H9 (cell line): ENCODE measurements around the gene JAK1. TPM values are rescaled to one million over a fixed set of nuclear protein-coding genes. Genes with fewer than 3 reads are reported as not detected.

Experiments
- DNase-seq: peaks from one replicate; pipeline ENCODE4 v3.0.0-alpha.2; 2017
- H2AFZ ChIP-seq: one replicate; pipeline ENCODE4 v1.6.1; 2013; ENCODE audit warnings: mild to moderate bottlenecking, low read length, control low read depth, moderate library complexity
- H2AK5ac ChIP-seq: 2 replicates; pipeline ENCODE4 v1.6.1; 2013; ENCODE audit warnings: low read length, control low read depth, mixed read lengths; ENCODE audit not compliant: insufficient read length
- H2BK120ac ChIP-seq: one replicate; pipeline ENCODE4 v1.6.1; 2013; ENCODE audit warnings: low read depth, mild to moderate bottlenecking, low read length, control low read depth, inconsistent platforms; ENCODE audit not compliant: poor library complexity, severe bottlenecking
- H2BK12ac ChIP-seq: 2 replicates; pipeline ENCODE4 v1.6.1; 2013; ENCODE audit warnings: low read length, control low read depth, mixed read lengths, low read depth; ENCODE audit not compliant: insufficient read length
- H2BK15ac ChIP-seq: 2 replicates; pipeline ENCODE4 v1.6.1; 2013; ENCODE audit warnings: low read depth, low read length, control low read depth
- H2BK20ac ChIP-seq: one replicate; pipeline ENCODE4 v1.6.1; 2013; ENCODE audit warnings: low read depth, mild to moderate bottlenecking, low read length, control low read depth, inconsistent platforms; ENCODE audit not compliant: poor library complexity, severe bottlenecking
- H2BK5ac ChIP-seq: 2 replicates; pipeline ENCODE4 v1.6.1; 2013; ENCODE audit warnings: low read length, control low read depth, mixed read lengths; ENCODE audit not compliant: insufficient read length
- H3K14ac ChIP-seq: 2 replicates; pipeline ENCODE4 v1.6.1; 2013; ENCODE audit warnings: low read length, control low read depth; ENCODE audit not compliant: insufficient read depth
- H3K18ac ChIP-seq: 2 replicates; pipeline ENCODE4 v1.6.1; 2013; ENCODE audit warnings: low read depth, mild to moderate bottlenecking, mixed read lengths, low read length, control low read depth; ENCODE audit not compliant: insufficient read length
- H3K23ac ChIP-seq: 2 replicates; pipeline ENCODE4 v1.6.1; 2013; ENCODE audit warnings: low read length, control low read depth, mixed read lengths, low read depth; ENCODE audit not compliant: insufficient read length
- H3K23me2 ChIP-seq: 2 replicates; pipeline ENCODE4 v1.6.1; 2013; ENCODE audit warnings: low read depth, mild to moderate bottlenecking, mixed read lengths, low read length, control low read depth; ENCODE audit not compliant: insufficient read length, poor library complexity, severe bottlenecking
- H3K27ac ChIP-seq: 2 replicates; pipeline ENCODE4 v1.5.1; 2013; ENCODE audit warnings: low read length, control low read depth, mixed read lengths, low read depth; ENCODE audit not compliant: insufficient read length
- H3K27me3 ChIP-seq: 2 replicates; pipeline ENCODE4 v1.6.1; 2013; ENCODE audit warnings: low read length, control low read depth, inconsistent platforms; ENCODE audit not compliant: insufficient read depth
- H3K4ac ChIP-seq: 2 replicates; pipeline ENCODE4 v1.6.1; 2013; ENCODE audit warnings: low read depth, mild to moderate bottlenecking, control low read depth, inconsistent platforms, low read length, moderate library complexity
- H3K4me1 ChIP-seq: 2 replicates; pipeline ENCODE4 v1.6.1; 2013; ENCODE audit warnings: low read length, control low read depth, inconsistent platforms; ENCODE audit not compliant: insufficient read depth
- H3K4me2 ChIP-seq: 2 replicates; pipeline ENCODE4 v1.6.1; 2013; ENCODE audit warnings: low read length, control low read depth, mixed read lengths; ENCODE audit not compliant: insufficient read length, insufficient read depth
- H3K56ac ChIP-seq: 2 replicates; pipeline ENCODE4 v1.6.1; 2013; ENCODE audit warnings: low read depth, mild to moderate bottlenecking, mixed read lengths, low read length, control low read depth; ENCODE audit not compliant: insufficient read length
- H3K79me1 ChIP-seq: 2 replicates; pipeline ENCODE4 v1.6.1; 2013; ENCODE audit warnings: low read depth, mild to moderate bottlenecking, moderate library complexity, low read length, control low read depth, inconsistent platforms; ENCODE audit not compliant: insufficient read depth, poor library complexity, severe bottlenecking
- H3K79me2 ChIP-seq: 2 replicates; pipeline ENCODE4 v1.6.1; 2013; ENCODE audit warnings: low read length, control low read depth, inconsistent platforms; ENCODE audit not compliant: insufficient read depth
- H3K9ac ChIP-seq: 2 replicates; pipeline ENCODE4 v1.6.1; 2013; ENCODE audit warnings: low read length, control low read depth, mixed read lengths; ENCODE audit not compliant: insufficient read length; ENCODE audit errors: extremely low read depth
- H3K9me3 ChIP-seq: one replicate; pipeline ENCODE4 v1.6.1; 2013; ENCODE audit warnings: low read depth, low read length, inconsistent platforms; ENCODE audit not compliant: control insufficient read depth
- H3T11ph ChIP-seq: one replicate; pipeline ENCODE4 v1.6.1; 2013; ENCODE audit warnings: mild to moderate bottlenecking, low read length, control low read depth, inconsistent platforms
- H4K20me1 ChIP-seq: one replicate; pipeline ENCODE4 v1.6.1; 2013; ENCODE audit not compliant: control insufficient read depth, insufficient read length, insufficient read depth
- H4K5ac ChIP-seq: 2 replicates; pipeline ENCODE4 v1.6.1; 2013; ENCODE audit warnings: low read depth, mild to moderate bottlenecking, mixed read lengths, low read length, control low read depth; ENCODE audit not compliant: insufficient read length
- H4K8ac ChIP-seq: replicated peaks from 2 replicates; pipeline ENCODE4 v1.6.1; 2013; ENCODE audit warnings: low read length, control low read depth, mixed read lengths, low read depth; ENCODE audit not compliant: insufficient read length
- H4K91ac ChIP-seq: 2 replicates; pipeline ENCODE4 v1.6.1; 2013; ENCODE audit warnings: low read depth, mild to moderate bottlenecking, moderate library complexity, mixed read lengths, low read length, control low read depth; ENCODE audit not compliant: insufficient read length
- H3K27ac Mint-ChIP-seq, 3 experiments: 2 replicates in 2 of 3; 3 replicates in 1 of 3; pipeline ENCODE4 v1.8.0; 2020 to 2021; ENCODE audit warnings: mixed read lengths in 3 of 3, mild to moderate bottlenecking in 1 of 3, moderate library complexity in 1 of 3
- H3K27me3 Mint-ChIP-seq: 2 replicates; pipeline ENCODE4 v1.8.0; 2021; ENCODE audit warnings: low read depth, mild to moderate bottlenecking, moderate library complexity, mixed read lengths
- H3K36me3 Mint-ChIP-seq, 3 experiments: 2 replicates in 2 of 3; 3 replicates in 1 of 3; pipeline ENCODE4 v1.8.0; 2020 to 2021; ENCODE audit warnings: low read depth in 3 of 3, mixed read lengths in 3 of 3; ENCODE audit not compliant: insufficient read depth in 1 of 3
- H3K4me1 Mint-ChIP-seq, 2 experiments: 2 replicates each; pipeline ENCODE4 v1.8.0; 2020; ENCODE audit warnings: mixed read lengths in 2 of 2
- H3K4me3 Mint-ChIP-seq, 2 experiments: 2 replicates in 1 of 2; 3 replicates in 1 of 2; pipeline ENCODE4 v1.8.0; 2020 to 2021; ENCODE audit warnings: mild to moderate bottlenecking in 2 of 2, mixed read lengths in 2 of 2, moderate library complexity in 1 of 2
- H3K9me3 Mint-ChIP-seq, 2 experiments: 2 replicates in 1 of 2; 3 replicates in 1 of 2; pipeline ENCODE4 v1.8.0; 2020; ENCODE audit warnings: mild to moderate bottlenecking in 2 of 2, mixed read lengths in 2 of 2, moderate library complexity in 1 of 2
- WGBS: extraction: QIAGEN DNeasy Blood & Tissue Kit; methylation state at CpG from one replicate; pipeline ENCODE4 v1.1.7; 2013; ENCODE audit warnings: missing lambda C conversion rate, low lambda C conversion rate, mixed read lengths; ENCODE audit not compliant: insufficient read length; ENCODE audit errors: extremely low coverage; 5-methylcytosine and 5-hydroxymethylcytosine counted together
- total RNA-seq: library from RNA; stranded (reverse); gene quantifications from 2 replicates; pipeline ENCODE4 v1.2.1, GENCODE V29; 2021
- TF ChIP-seq, protein P1 (sequence below): fragments of 200-600 bp; sonication (generic); conservative IDR thresholded peaks from 3 replicates; pipeline ENCODE4 v1.8.0; 2021; ENCODE audit warnings: antibody characterized with exemption, mild to moderate bottlenecking

Gene JAK1
- total RNA-seq, 1 experiment from 2014 or later: 12.8 TPM

DNA sequence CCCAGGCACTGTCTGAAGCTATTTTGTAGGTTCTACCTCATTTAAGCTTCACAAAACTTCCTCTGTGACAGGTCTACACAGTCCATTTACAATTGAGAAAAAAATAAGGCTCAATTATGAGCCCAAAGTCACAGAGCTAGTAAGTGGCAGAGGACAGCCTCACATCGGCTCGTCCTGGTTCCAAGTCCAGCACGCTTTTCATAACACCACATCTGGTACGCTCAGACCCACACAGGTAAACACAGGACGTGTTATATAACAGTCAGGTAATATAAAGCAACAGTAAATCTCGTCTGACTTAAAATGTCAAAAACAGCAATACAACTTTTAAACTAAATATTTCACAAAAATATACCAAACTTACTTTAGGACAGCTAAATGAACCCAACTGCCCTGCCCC is 13.1 kb downstream of the JAK1 start:
- H3K4me2 ChIP-seq: no peak overlapping the region
- Mint-ChIP-seq H3K4me1 (peaks cover 12 to 18% of the 10 kb centered on the region in 2 experiments), H3K4me3 (no peak overlapping the region), H3K27me3 (no peaks in the 10 kb centered on the region), H3K36me3 (no peaks in the 10 kb centered on the region), H3K27ac (no peak overlapping the region), H3K9me3 (no peaks in the 10 kb centered on the region)
- H3K14ac ChIP-seq: no peak overlapping the region
- TF ChIP-seq, protein P1, sequence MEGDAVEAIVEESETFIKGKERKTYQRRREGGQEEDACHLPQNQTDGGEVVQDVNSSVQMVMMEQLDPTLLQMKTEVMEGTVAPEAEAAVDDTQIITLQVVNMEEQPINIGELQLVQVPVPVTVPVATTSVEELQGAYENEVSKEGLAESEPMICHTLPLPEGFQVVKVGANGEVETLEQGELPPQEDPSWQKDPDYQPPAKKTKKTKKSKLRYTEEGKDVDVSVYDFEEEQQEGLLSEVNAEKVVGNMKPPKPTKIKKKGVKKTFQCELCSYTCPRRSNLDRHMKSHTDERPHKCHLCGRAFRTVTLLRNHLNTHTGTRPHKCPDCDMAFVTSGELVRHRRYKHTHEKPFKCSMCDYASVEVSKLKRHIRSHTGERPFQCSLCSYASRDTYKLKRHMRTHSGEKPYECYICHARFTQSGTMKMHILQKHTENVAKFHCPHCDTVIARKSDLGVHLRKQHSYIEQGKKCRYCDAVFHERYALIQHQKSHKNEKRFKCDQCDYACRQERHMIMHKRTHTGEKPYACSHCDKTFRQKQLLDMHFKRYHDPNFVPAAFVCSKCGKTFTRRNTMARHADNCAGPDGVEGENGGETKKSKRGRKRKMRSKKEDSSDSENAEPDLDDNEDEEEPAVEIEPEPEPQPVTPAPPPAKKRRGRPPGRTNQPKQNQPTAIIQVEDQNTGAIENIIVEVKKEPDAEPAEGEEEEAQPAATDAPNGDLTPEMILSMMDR: no peak
- H4K5ac ChIP-seq: no peak overlapping the region
- H2BK5ac ChIP-seq: no peak overlapping the region
- no peak overlapping the region for H2AFZ ChIP-seq
- H3K9me3 ChIP-seq: no peaks in the 10 kb centered on the region
- no peaks in the 10 kb centered on the region for H3K27me3 ChIP-seq
- no peak overlapping the region for H2AK5ac ChIP-seq
- H2BK15ac ChIP-seq: no peak overlapping the region
- WGBS: no CpG with 5 or more reads among the region's 6 CpGs
- no peak overlapping the region for H2BK12ac ChIP-seq
- H4K20me1 ChIP-seq: no peaks in the 10 kb centered on the region
- H4K91ac ChIP-seq: no peak overlapping the region
- no peak overlapping the region for H3K18ac ChIP-seq
- H3T11ph ChIP-seq: no peak overlapping the region
- H3K9ac ChIP-seq: no peak overlapping the region
- H4K8ac ChIP-seq: no peak overlapping the region
- no peaks in the 10 kb centered on the region; the same call in 1 of the 2 replicates for H3K79me2 ChIP-seq
- no peaks in the 10 kb centered on the region for H3K79me1 ChIP-seq
- H2BK20ac ChIP-seq: no peak overlapping the region
- H2BK120ac ChIP-seq: no peak overlapping the region
- no peak overlapping the region for H3K56ac ChIP-seq
- H3K27ac ChIP-seq: no peak overlapping the region
- peaks cover 10% of the 10 kb centered on the region for H3K4me1 ChIP-seq
- no peaks in the 10 kb centered on the region for H3K23me2 ChIP-seq
- no peak overlapping the region for H3K23ac ChIP-seq
- DNase-seq: no peak
- no peak overlapping the region for H3K4ac ChIP-seq
